Mononuclear cell (primary cell): Measurements from ENCODE around the gene TAF1. TPM values are rescaled to one million over a fixed set of nuclear protein-coding genes. Genes with fewer than 3 reads are reported as not detected.
"Not testable (repeated sequence)": the region's sequence is repeated elsewhere in the genome, so short reads cannot be mapped to it uniquely, and the experiment has no call there.

Experiments
- H3K27me3 ChIP-seq: 2 replicates; pipeline ENCODE4 v1.6.0; 2011; ENCODE audit warnings: low read length, control low read depth; ENCODE audit not compliant: insufficient read depth
- H3K4me1 ChIP-seq: 2 replicates; pipeline ENCODE4 v1.5.1; 2011; ENCODE audit warnings: mild to moderate bottlenecking, low read length, control low read depth; ENCODE audit not compliant: insufficient read depth
- H3K4me3 ChIP-seq: 2 replicates; pipeline ENCODE4 v1.5.1; 2011; ENCODE audit warnings: mild to moderate bottlenecking, low read length, moderate library complexity
- H3K9me3 ChIP-seq: 2 replicates; pipeline ENCODE4 v1.5.1; 2011; ENCODE audit warnings: low read depth, mild to moderate bottlenecking, control low read depth, low read length
- total RNA-seq: library from RNA; depleted of rRNA; stranded (reverse); fragments of >200 nt; gene quantifications from one replicate; pipeline ENCODE4 v1.2.3, GENCODE V29; 2012

The TAF1 gene
- total RNA-seq, 1 donor = 61.8 TPM

- Histone ChIP-seq H3K27me3 (no peaks in the 10 kb centered on the region), H3K4me1 (no peaks in the 10 kb centered on the region), H3K9me3 (no peaks in the 10 kb centered on the region)
Observed at GRCh38 chrX:71464968-71465367, 98.8 kb downstream of the TAF1 start.

DNA sequence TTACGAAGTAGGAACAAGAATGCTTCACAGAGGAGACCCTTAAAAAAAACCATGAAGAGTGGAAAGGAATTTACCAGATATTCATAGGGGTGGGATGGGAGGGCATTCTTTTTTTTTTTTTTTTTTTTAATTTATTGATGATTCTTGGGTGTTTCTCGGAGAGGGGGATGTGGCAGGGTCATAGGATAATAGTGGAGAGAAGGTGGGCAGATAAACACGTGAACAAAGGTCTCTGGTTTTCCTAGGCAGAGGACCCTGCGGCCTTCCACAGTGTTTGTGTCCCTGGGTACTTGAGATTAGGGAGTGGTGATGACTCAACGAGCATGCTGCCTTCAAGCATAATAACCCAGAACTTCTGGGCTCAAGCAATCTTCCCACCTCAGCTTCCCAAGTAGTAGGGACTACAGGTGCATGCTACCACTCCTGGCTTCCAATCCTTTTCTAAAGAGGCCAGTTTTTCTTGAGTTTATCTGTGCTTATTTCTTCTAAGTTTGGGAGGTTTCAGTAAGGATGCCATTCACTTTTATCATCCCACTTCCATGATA is 100.9 kb downstream of the TAF1 start:
- Histone ChIP-seq H3K4me3 (no peak overlapping the region), H3K9me3 (no peaks in the 10 kb centered on the region), H3K27me3 (no peaks in the 10 kb centered on the region), H3K4me1 (no peaks in the 10 kb centered on the region)

More at GRCh38 chrX:71464968-71465367, 98.8 kb downstream of the TAF1 start:
- H3K4me3 ChIP-seq = no peak overlapping the region

- no peaks in the 10 kb centered on the region for H3K27me3 ChIP-seq
Observed at GRCh38 chrX:71475785-71476540, 109.8 kb downstream of the TAF1 start.

GRCh38 chrX:71482228-71482958 is 116.2 kb downstream of the TAF1 start:
- Histone ChIP-seq H3K9me3 (no peaks in the 10 kb centered on the region), H3K27me3 (no peaks in the 10 kb centered on the region), H3K4me3 (no peak overlapping the region), H3K4me1 (peaks cover 5% of the 10 kb centered on the region)

More at GRCh38 chrX:71475785-71476540, 109.8 kb downstream of the TAF1 start:
- no peak overlapping the region for H3K4me3 ChIP-seq
- no peaks in the 10 kb centered on the region for H3K9me3 ChIP-seq
- H3K4me1 ChIP-seq = peaks cover 6% of the 10 kb centered on the region

- Histone ChIP-seq H3K4me1 (peaks cover 5% of the 10 kb centered on the region), H3K9me3 (no peaks in the 10 kb centered on the region), H3K27me3 (no peaks in the 10 kb centered on the region), H3K4me3 (no peak overlapping the region)
Observed at GRCh38 chrX:71487814-71488213, 121.7 kb downstream of the TAF1 start.

DNA sequence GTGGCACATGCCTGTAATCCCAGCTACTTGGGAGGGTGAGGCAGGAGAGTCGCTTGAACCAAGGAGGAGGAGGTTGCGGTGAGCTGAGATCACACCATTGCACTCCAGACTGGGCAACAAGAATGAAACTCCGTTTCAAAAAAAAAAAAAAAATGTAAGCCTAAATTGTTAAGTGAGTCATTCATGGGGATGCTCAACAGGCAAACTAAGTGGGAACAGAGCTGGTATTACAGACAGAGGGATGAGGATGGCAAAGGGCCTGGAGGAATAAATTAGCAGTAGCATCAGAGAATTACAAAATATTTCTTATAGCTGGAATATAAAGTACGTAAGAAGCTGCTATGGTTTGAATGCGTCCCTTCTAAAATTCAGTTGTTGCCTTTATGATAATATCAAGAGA is 123.4 kb downstream of the TAF1 start:
- H3K27me3 ChIP-seq = no peaks in the 10 kb centered on the region
- no peaks in the 10 kb centered on the region for H3K9me3 ChIP-seq
- H3K4me3 ChIP-seq = no peak overlapping the region
- peaks cover 4% of the 10 kb centered on the region for H3K4me1 ChIP-seq

- Histone ChIP-seq H3K4me3 (peak overlapping the region; percentile 49), H3K9me3 (no peaks in the 10 kb centered on the region), H3K4me1 (peaks cover 4% of the 10 kb centered on the region), H3K27me3 (no peaks in the 10 kb centered on the region)
Observed at GRCh38 chrX:71492231-71493065, 126.3 kb downstream of the TAF1 start.

GRCh38 chrX:71493111-71493613 is 127.0 kb downstream of the TAF1 start:
- Histone ChIP-seq H3K9me3 (no peaks in the 10 kb centered on the region), H3K4me3 (peak overlapping the region; percentile 49), H3K27me3 (no peaks in the 10 kb centered on the region), H3K4me1 (peaks cover 4% of the 10 kb centered on the region)

DNA sequence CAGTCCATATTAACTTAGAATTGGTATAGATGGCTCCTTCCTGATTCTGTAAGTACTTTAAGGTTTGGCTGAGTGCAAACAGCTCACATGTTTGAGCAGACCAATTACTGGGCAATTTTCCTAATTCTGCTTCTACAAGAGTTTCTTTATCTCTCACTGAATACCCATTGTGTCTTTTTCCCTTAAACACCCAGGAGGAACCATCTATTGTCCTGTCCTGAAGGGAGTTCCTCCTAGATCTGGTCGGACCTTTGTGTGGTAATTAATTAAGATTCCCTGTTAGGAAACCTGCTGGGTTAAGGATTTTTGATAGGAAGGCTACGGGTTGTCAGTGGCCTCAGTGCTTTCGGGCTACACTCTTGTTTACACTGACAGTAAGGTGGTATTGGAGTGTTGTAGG is 129.8 kb downstream of the TAF1 start:
- not testable (repeated sequence) for H3K9me3 ChIP-seq, H3K27me3 ChIP-seq, H3K4me3 ChIP-seq, H3K4me1 ChIP-seq

- no peaks in the 10 kb centered on the region for H3K9me3 ChIP-seq
- no peaks in the 10 kb centered on the region for H3K27me3 ChIP-seq
- H3K4me1 ChIP-seq = peaks cover 4% of the 10 kb centered on the region
- no peak overlapping the region for H3K4me3 ChIP-seq
Observed at GRCh38 chrX:71496476-71496875, 130.3 kb downstream of the TAF1 start.

- not testable (repeated sequence) for H3K4me3 ChIP-seq, H3K27me3 ChIP-seq, H3K9me3 ChIP-seq, H3K4me1 ChIP-seq
Observed at GRCh38 chrX:71502080-71502479, 135.9 kb downstream of the TAF1 start.

DNA sequence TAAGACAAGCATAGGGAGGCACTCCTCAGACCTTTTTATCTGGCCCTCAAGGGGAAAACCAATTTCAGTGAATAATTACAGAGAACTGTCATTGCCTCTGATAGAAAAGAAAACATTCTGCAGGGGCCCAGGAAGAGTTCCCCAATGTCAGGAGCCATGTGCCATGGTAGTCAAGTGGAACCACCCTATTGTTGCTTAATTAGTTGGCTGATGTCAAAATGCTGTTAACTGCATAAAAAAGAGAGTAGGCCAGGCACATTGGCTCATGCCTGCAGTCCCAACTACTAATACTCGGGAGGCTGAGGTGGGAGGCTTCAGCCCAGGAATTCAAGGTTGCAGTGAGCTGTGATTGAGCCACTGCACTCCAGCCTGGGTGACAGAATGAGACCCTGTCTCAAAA is 138.2 kb downstream of the TAF1 start:
- H3K4me1 ChIP-seq = no peaks in the 10 kb centered on the region
- H3K4me3 ChIP-seq = no peak overlapping the region
- no peaks in the 10 kb centered on the region for H3K27me3 ChIP-seq
- H3K9me3 ChIP-seq = no peaks in the 10 kb centered on the region

- no peaks in the 10 kb centered on the region for H3K27me3 ChIP-seq
- H3K4me3 ChIP-seq = no peak overlapping the region
- peaks cover 4% of the 10 kb centered on the region for H3K4me1 ChIP-seq
Observed at GRCh38 chrX:71509289-71509688, 143.1 kb downstream of the TAF1 start.

GRCh38 chrX:71510161-71510560 is 144.0 kb downstream of the TAF1 start:
- Histone ChIP-seq H3K9me3 (no peaks in the 10 kb centered on the region), H3K27me3 (no peaks in the 10 kb centered on the region), H3K4me1 (peaks cover 12% of the 10 kb centered on the region), H3K4me3 (no peak overlapping the region)

More at GRCh38 chrX:71509289-71509688, 143.1 kb downstream of the TAF1 start:
- no peaks in the 10 kb centered on the region for H3K9me3 ChIP-seq

GRCh38 chrX:71513731-71514130 is 147.6 kb downstream of the TAF1 start:
- H3K27me3 ChIP-seq, H3K4me3 ChIP-seq, H3K9me3 ChIP-seq: not testable (repeated sequence)
- peaks cover 13% of the 10 kb centered on the region for H3K4me1 ChIP-seq
